Epithelial cell of esophagus (primary cell): ENCODE results near the gene PPME1.

Experiments
- DNase-seq: peaks from one replicate; pipeline ENCODE4 v3.0.0; 2010; ENCODE audit warnings: low read depth
- H3K4me3 ChIP-seq: 2 replicates; pipeline ENCODE4 v1.5.1; 2011; ENCODE audit warnings: mild to moderate bottlenecking, low read length, control low read depth
- TF ChIP-seq, protein P1 (sequence below): IDR thresholded peaks from 2 replicates; pipeline ENCODE4 v1.5.1; 2011; ENCODE audit warnings: low read depth, mild to moderate bottlenecking, low read length, control low read depth, inconsistent platforms; ENCODE audit not compliant: insufficient read depth; ENCODE audit errors: missing control alignments

The PPME1 gene

DNA sequence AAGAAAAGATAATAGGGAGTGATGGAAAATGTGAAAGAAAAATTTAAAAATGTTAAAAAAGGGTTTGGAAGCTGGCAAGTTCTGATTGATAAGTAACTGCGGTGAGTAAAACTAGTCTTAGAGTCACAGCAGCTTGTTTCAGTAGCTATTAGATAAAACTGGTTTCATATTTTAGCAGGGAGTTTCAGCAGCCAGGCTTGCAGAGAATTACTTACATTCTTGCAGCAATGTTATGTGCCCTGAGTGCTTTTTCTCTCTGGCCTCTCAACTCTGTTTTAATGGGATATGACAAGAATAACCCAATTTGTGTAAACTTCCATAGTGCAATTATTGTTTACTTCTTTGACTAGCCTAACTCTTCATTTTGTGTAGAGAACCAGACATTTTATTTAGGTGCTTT, 33.6 kb downstream of the PPME1 start:
- DNase-seq, result no peak
- no peak overlapping the region for H3K4me3 ChIP-seq
- TF ChIP-seq, protein P1, sequence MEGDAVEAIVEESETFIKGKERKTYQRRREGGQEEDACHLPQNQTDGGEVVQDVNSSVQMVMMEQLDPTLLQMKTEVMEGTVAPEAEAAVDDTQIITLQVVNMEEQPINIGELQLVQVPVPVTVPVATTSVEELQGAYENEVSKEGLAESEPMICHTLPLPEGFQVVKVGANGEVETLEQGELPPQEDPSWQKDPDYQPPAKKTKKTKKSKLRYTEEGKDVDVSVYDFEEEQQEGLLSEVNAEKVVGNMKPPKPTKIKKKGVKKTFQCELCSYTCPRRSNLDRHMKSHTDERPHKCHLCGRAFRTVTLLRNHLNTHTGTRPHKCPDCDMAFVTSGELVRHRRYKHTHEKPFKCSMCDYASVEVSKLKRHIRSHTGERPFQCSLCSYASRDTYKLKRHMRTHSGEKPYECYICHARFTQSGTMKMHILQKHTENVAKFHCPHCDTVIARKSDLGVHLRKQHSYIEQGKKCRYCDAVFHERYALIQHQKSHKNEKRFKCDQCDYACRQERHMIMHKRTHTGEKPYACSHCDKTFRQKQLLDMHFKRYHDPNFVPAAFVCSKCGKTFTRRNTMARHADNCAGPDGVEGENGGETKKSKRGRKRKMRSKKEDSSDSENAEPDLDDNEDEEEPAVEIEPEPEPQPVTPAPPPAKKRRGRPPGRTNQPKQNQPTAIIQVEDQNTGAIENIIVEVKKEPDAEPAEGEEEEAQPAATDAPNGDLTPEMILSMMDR, result no peak

DNA sequence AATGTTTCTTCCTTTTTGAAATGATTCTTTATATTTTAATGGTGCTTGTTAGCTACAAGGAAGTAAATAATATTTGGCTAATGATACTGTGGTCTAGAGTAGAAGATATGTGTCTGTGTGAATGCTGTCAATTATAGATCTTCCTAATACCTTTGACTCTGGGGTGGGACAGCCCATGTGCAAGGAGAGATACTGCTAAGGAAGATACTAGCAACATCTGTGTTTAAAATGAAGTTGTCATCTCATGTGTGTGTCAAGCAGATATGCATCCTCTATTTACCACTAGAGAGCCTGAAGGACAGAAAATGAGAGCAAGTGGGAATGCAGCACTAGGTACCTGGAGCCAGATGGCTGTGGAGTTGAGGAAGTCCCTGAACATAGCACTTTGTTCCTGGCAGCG, 34.1 kb downstream of the PPME1 start:
- no peak overlapping the region for H3K4me3 ChIP-seq
- TF ChIP-seq, protein P1, result no peak
- DNase-seq, result no peak

DNA sequence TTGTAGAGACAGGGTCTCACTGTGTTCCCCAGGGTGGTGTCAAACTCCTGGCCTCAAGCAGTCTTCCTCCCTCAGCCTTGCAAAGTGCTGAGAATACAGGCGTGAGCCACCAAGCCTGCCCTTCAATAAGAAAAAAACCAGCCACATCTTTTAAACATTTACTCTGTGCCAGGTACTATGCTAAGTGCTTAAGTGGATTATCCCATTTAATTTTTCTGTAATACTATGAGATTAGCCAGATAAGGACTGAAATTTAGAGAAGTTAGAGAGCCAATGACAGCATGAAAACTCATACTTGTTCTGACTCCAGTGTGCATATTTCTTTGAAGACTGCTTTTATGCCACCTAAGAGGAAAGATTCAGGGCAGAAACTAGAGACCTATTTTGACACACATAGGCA, 35.7 kb downstream of the PPME1 start:
- TF ChIP-seq, protein P1, result no peak
- H3K4me3 ChIP-seq, result no peak overlapping the region

DNA sequence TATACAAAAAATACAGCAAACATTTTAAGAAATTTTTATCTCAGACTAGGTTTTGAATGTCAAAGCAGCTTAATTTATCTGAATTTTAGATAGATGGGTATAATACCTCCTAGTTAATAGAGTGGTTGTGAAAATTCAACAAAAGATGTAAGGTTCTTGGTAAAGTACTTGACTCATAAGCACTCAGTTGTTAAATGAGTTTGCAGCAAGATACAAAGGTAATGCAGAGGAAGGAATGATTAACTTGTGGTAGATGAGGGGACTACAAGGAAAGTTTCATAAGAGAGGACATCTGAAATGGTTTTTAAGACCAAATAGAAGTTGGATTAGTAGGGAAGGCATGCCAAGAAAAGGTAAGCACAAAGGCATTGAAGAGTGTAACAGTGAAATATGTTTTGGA, 37.4 kb downstream of the PPME1 start:
- no peak for DNase-seq
- H3K4me3 ChIP-seq, result no peak overlapping the region
- TF ChIP-seq, protein P1, result no peak

More for the DNA sequence above, 35.7 kb downstream of the PPME1 start:
- DNase-seq, result no peak

DNA sequence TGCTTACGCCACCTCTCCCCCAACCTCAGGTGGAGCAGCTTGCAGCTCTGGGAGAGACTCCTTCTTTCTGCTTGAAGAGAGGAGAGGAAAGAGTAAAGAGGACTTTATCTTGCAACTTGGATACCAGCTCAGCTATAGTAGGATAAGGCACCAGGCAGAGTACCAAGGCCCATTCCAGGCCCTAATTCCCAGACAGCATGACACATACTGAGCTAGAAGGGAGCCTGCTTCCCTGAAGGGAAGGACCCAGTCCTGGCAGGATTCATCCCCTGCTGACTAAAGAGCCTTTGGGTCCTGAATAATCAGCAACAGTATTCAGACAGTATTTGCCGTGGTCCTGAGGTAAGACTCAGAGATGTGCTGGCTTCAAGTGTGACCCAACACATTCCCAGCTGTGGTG, 41.4 kb downstream of the PPME1 start:
- H3K4me3 ChIP-seq, result no peak overlapping the region
- no peak for DNase-seq
- TF ChIP-seq, protein P1, result no peak

DNA sequence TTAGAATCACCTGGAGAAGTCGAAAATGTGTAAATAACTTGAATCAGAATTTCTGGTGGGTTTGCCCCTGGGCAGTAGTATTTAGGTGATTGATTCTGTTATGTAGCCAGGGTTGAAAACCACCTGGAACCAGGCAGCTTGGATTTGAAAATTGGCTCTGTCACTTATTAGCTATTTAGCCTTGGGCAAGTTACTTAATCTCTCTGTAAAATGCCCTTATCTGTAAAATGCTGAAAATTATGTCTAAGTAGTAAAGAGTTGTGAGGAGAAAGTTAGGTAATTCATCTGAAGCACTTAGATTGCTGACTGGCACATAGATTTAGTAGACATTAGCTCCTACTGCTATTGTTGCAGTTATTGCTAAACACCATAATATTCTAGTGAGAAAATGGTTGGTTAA, 49.3 kb downstream of the PPME1 start:
- no peak overlapping the region for H3K4me3 ChIP-seq
- TF ChIP-seq, protein P1, result no peak
- DNase-seq, result peak; percentile 24

DNA sequence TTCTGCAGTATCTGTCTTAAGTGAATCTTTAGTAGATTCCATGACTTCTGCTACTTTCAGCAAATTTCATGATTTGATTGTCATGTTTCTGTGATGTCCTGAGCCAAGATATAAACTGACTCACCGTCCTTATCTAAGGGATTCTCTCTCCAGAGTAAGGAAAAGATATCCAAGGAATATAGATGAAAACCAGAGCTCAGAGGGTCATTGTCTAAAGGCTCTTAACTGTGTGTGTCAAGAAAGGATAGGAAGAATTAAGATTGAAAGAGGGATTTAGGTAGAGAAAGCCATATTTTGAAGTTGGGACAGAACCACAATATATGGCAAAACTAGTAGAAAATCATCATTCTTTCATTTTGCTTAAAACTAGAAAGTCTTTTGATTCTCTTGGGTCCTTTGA, 50.7 kb downstream of the PPME1 start:
- DNase-seq, result no peak
- H3K4me3 ChIP-seq, result no peak overlapping the region
- TF ChIP-seq, protein P1, result no peak
